ENCODE results near the gene UFM1. TPM values are rescaled to one million over a fixed set of nuclear protein-coding genes. Genes with fewer than 3 reads are reported as not detected.
"Not testable (repeated sequence)": the region's sequence is repeated elsewhere in the genome, so short reads cannot be mapped to it uniquely, and the experiment has no call there.

UFM1 gene
- total RNA-seq, 2 donors from 2014 or later, result 20.7 to 24.0 TPM

DNA sequence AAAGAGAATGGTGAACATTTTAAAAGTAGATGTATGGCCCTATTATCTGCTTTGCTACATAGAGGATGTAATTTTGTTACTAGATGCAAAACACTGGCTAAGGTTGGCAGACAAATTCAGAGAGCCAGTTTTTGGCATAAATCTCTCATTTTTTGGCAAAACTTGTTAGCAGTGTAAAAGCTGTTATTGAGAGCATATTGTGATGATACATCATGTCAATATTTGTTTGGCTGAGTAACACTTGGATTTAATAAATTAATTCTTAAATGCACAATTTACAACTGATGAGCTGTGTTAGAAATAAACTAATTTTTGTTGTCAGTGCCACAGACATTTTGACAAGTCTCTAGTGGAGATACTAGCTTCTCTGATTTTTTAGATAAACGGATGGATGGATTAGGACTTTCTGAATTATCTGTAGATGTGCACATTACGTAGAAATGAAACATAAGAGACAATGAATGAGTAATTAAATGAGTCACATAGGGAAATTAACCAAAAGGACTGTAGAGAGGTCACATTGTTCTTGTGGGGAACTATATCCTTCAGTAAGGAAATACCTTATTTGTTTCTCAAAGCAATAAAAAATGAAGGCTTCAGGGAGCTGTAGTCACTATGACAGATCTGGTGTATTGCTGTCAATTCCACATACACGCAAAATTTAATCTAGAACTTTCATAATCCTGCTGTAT is 17.4 kb downstream of the UFM1 start:
- Histone ChIP-seq H3K9me3 (no peaks in the 10 kb centered on the region), H3K36me3 (peaks cover 11% of the 10 kb centered on the region), H3K4me1 (no peaks in the 10 kb centered on the region), H3K27ac (no peak overlapping the region), H3K27me3 (no peaks in the 10 kb centered on the region), H3K4me3 (no peak overlapping the region)
- TF ChIP-seq, protein P1, sequence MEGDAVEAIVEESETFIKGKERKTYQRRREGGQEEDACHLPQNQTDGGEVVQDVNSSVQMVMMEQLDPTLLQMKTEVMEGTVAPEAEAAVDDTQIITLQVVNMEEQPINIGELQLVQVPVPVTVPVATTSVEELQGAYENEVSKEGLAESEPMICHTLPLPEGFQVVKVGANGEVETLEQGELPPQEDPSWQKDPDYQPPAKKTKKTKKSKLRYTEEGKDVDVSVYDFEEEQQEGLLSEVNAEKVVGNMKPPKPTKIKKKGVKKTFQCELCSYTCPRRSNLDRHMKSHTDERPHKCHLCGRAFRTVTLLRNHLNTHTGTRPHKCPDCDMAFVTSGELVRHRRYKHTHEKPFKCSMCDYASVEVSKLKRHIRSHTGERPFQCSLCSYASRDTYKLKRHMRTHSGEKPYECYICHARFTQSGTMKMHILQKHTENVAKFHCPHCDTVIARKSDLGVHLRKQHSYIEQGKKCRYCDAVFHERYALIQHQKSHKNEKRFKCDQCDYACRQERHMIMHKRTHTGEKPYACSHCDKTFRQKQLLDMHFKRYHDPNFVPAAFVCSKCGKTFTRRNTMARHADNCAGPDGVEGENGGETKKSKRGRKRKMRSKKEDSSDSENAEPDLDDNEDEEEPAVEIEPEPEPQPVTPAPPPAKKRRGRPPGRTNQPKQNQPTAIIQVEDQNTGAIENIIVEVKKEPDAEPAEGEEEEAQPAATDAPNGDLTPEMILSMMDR (IDR thresholded peaks at IDR 0.05), result no peak
- no peak for DNase-seq (ENCODE audit: low spot score)

DNA sequence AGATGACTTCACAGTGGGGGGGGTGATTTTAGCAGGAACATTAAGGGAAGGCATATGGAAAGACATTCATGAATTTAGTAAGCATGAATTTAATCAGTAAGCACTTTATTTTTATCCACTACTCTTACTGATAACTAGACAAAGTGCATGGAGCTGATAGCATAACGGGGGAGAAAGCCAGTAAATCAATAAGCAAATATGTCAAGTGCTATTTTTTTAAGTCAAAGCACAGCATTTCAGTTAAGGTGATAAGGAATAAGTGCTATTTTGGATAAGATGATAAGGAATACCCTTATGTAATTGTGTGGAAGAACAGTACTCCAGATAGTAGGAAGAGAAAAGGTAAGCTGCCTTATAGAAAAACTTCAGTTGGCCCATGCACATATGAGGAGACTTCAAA is 19.4 kb downstream of the UFM1 start:
- no peak for DNase-seq (ENCODE audit: low spot score)
- Histone ChIP-seq H3K27me3 (no peaks in the 10 kb centered on the region), H3K4me1 (no peaks in the 10 kb centered on the region), H3K27ac (no peak overlapping the region), H3K36me3 (no peaks in the 10 kb centered on the region), H3K4me3 (no peak overlapping the region), H3K9me3 (no peaks in the 10 kb centered on the region)
- TF ChIP-seq, protein P1 (IDR thresholded peaks at IDR 0.05), result no peak

DNA sequence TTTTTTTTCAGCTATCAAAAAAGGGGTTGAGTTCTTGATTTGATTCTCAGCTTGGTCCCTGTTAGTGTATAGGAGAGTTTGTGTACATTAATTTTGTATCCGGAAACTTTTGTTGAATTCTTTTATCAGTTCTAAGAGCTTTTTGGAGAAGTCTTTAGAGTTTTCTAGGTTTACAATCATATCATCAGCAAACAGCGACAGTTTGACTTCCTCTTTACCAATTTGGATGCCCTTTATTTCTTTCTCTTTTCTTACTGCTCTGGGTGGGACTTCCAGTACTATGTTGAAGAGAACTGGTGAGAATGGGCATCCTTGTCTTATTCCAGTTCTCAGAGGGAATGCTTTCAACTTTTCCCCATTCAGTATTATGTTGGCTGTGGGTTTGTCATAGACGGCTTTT is 20.4 kb downstream of the UFM1 start:
- not testable (repeated sequence) for H3K27me3 ChIP-seq; DNase-seq (ENCODE audit: low spot score); H3K36me3 ChIP-seq; H3K9me3 ChIP-seq; H3K4me1 ChIP-seq; H3K27ac ChIP-seq; H3K4me3 ChIP-seq

DNA sequence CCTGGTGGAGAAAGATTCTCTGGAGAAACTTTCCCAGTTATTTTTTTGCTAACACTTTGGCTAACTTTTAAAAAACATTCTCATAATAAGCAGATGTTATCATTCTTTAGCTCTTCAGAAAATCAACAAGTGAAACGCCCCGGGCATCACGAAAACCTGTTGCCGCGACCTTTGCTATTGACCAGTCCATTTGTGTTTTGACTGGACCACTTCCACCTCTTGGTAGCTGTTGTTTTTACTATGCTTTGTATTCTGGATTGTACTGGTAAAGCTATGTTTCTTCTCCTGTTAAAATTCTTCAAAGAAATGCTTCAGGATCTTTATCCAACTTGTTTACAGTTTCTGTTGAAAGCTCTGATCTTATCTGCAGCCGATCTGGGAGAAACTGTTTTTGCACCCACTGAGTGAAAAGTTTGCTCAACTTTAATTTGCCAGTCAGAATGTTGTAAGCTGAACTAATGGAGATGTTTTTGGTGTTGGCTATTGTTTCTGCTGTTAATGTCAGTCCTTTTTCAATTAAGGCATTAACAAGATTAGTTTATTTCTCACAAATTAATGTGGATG is 23.3 kb downstream of the UFM1 start:
- Histone ChIP-seq H3K27me3 (no peaks in the 10 kb centered on the region), H3K36me3 (no peaks in the 10 kb centered on the region), H3K4me1 (no peaks in the 10 kb centered on the region), H3K4me3 (no peak overlapping the region), H3K27ac (no peak overlapping the region), H3K9me3 (no peaks in the 10 kb centered on the region)
- no peak for DNase-seq (ENCODE audit: low spot score)
- TF ChIP-seq, protein P1 (IDR thresholded peaks at IDR 0.05), result no peak

DNA sequence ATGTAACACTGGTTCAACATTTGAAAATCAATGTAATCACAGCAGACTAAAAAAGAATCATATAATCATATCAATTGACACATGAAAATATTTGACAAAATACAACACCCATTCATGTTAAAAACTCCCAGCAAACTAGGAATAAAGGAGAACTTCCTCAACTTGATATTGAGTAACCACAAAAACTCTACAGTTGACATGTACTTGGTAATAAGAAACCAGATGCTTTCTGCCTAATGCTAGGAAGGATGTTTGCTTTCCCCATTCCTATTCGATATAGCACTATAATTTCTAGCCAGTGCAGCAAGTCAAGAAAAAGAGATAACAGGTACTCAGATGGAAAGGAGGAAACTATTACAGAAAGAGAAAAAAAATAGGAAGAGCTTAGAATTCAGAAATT is 26.9 kb downstream of the UFM1 start:
- TF ChIP-seq, protein P1 (IDR thresholded peaks at IDR 0.05), result no peak

DNA sequence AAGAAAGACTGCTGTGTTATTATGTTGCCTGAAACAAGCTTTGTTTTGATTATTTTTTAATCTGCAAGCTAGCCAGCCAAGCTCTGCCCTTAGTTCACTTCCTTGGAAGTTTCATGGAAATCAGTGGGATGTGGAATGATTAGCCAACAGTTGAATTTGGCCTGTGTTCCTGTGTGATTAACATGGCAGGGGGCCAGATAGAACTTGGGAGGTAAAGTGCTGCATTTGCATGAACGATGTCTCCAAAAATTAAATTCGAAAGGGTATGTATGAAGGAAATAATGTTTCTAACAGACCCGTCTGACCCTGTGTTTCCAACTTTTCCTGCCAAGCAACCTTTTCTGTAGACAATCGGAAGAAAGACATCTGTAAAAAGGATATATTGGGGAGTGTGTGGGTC is 32.2 kb downstream of the UFM1 start:
- no peaks in the 10 kb centered on the region for H3K4me1 ChIP-seq
- H3K27me3 ChIP-seq, result no peaks in the 10 kb centered on the region
- H3K27ac ChIP-seq, result no peak overlapping the region
- TF ChIP-seq, protein P1 (IDR thresholded peaks at IDR 0.05), result no peak
- H3K9me3 ChIP-seq, result no peaks in the 10 kb centered on the region
- DNase-seq (ENCODE audit: low spot score), result no peak
- H3K4me3 ChIP-seq, result no peak overlapping the region
- no peaks in the 10 kb centered on the region for H3K36me3 ChIP-seq

More for the DNA sequence above, 26.9 kb downstream of the UFM1 start:
- no peak for DNase-seq (ENCODE audit: low spot score)
- H3K9me3 ChIP-seq, result no peaks in the 10 kb centered on the region
- H3K27me3 ChIP-seq, result no peaks in the 10 kb centered on the region
- H3K4me3 ChIP-seq, result no peak overlapping the region
- no peak overlapping the region for H3K27ac ChIP-seq
- no peaks in the 10 kb centered on the region for H3K4me1 ChIP-seq
- H3K36me3 ChIP-seq, result no peaks in the 10 kb centered on the region
